K562 (cell line): Measurements from ENCODE around the gene ATP6V0A4. TPM values are rescaled to one million over a fixed set of nuclear protein-coding genes. Genes with fewer than 3 reads are reported as not detected.

ENCODE experiments used
- ATAC-seq: fragments of 200-7000 bp; cut with Tn5 transposase; 3 replicates; pipeline ENCODE4 v1.9.1; 2020; ENCODE audit warnings: moderate library complexity
- BruUV-seq: library from RNA; stranded (reverse); fragments of 400-500 nt; replicated peaks from 2 replicates; lab custom pipeline; 2021; lab: Mats Ljungman, UMichigan
- CTCF ChIA-PET: fragments of 300-600 bp; formaldehyde crosslinking; extraction: SDS; loops from one replicate; lab custom pipeline; 2021; ENCODE audit warnings: low intra/inter-chr PET ratio; lab: Yijun Ruan, JAX
- POLR2A ChIA-PET: fragments of 300-600, 350-650 bp; sonication (Branson Sonifier 250); formaldehyde crosslinking; extraction: SDS; loops from one replicate; lab custom pipeline; 2021; ENCODE audit warnings: antibody characterized with exemption, inconsistent platforms; lab: Yijun Ruan, JAX
- DNase-seq, 4 experiments: peaks; one replicate each; pipeline versions ENCODE4 v3.0.0 to v3.0.0-alpha.2; 2011 to 2018; ENCODE audit warnings: low spot score in 3 of 4, mixed read lengths in 3 of 4; ENCODE audit errors: extremely low read depth in 1 of 4
- FAIRE-seq: peaks from 2 replicates; lab custom pipeline; 2011; peaks lifted over from hg19 to GRCh38; lab: Jason Lieb, UNC
- H2AFZ ChIP-seq: 2 replicates; pipeline ENCODE4 v1.6.0; 2011; ENCODE audit warnings: low read depth, low read length, control low read depth, inconsistent platforms
- H3K27ac ChIP-seq: fragments of 200-600 bp; 3 replicates; pipeline ENCODE4 v1.8.0; 2011; ENCODE audit warnings: low read depth, mild to moderate bottlenecking, control low read depth, inconsistent platforms, low read length, moderate library complexity, mixed read lengths; ENCODE audit errors: extremely low read depth
- H3K27me3 ChIP-seq, 2 experiments: fragments of 300-600 bp in 1 of 2; 2 replicates in 1 of 2; 3 replicates in 1 of 2; pipeline versions ENCODE4 v1.6.0 to v1.8.0; 2011; ENCODE audit warnings: inconsistent platforms in 2 of 2, low read length in 2 of 2, mild to moderate bottlenecking in 1 of 2, mixed read lengths in 1 of 2, moderate library complexity in 1 of 2; ENCODE audit not compliant: control insufficient read depth in 2 of 2, insufficient read depth in 2 of 2
- H3K36me3 ChIP-seq: fragments of 300-600 bp; 3 replicates; pipeline ENCODE4 v1.8.0; 2011; ENCODE audit warnings: mild to moderate bottlenecking, low read length, inconsistent platforms; ENCODE audit not compliant: control insufficient read depth, insufficient read depth
- H3K4me1 ChIP-seq, 2 experiments: fragments of 200-600 bp in 1 of 2; replicated peaks in 1 of 2; 2 replicates in 1 of 2; 3 replicates in 1 of 2; pipeline versions ENCODE4 v1.5.1 to v1.8.0; 2011; ENCODE audit warnings: inconsistent platforms in 2 of 2, low read length in 2 of 2, mild to moderate bottlenecking in 1 of 2, mixed read lengths in 1 of 2, moderate library complexity in 1 of 2; ENCODE audit not compliant: control insufficient read depth in 2 of 2, insufficient read depth in 2 of 2
- H3K4me2 ChIP-seq: 2 replicates; pipeline ENCODE4 v1.6.1; 2011; ENCODE audit warnings: low read length, control low read depth, inconsistent platforms, mixed read lengths; ENCODE audit not compliant: insufficient read depth
- H3K4me3 ChIP-seq: fragments of 200-600 bp; sonication (generic), shearing (Covaris generic); 2 replicates; pipeline ENCODE4 v1.5.1; 2016; ENCODE audit warnings: control low read depth, inconsistent platforms
- H3K79me2 ChIP-seq: fragments of 200-600 bp; 3 replicates; pipeline ENCODE4 v1.8.0; 2011; ENCODE audit warnings: low read length, inconsistent platforms; ENCODE audit not compliant: control insufficient read depth, insufficient read depth
- H3K9ac ChIP-seq, 2 experiments: 2 replicates each; pipeline versions ENCODE4 v1.6.0 to v1.6.1; 2011; ENCODE audit warnings: low read depth in 2 of 2, low read length in 2 of 2, control low read depth in 1 of 2, inconsistent platforms in 1 of 2, mild to moderate bottlenecking in 1 of 2, mixed read lengths in 1 of 2; ENCODE audit not compliant: insufficient read depth in 1 of 2
- H3K9me1 ChIP-seq: one replicate; pipeline ENCODE4 v1.6.0; 2011; ENCODE audit warnings: inconsistent platforms, mild to moderate bottlenecking, low read length, moderate library complexity; ENCODE audit not compliant: control insufficient read depth, insufficient read depth
- H3K9me3 ChIP-seq: replicated peaks from 2 replicates; pipeline ENCODE4 v1.5.1; 2011; ENCODE audit warnings: low read depth, low read length, inconsistent platforms; ENCODE audit not compliant: control insufficient read depth, insufficient read depth
- H4K20me1 ChIP-seq: replicated peaks from 2 replicates; pipeline ENCODE4 v1.6.1; 2011; ENCODE audit warnings: low read length, inconsistent platforms, mixed read lengths; ENCODE audit not compliant: control insufficient read depth, insufficient read depth
- CBFA2T3 ChIP-seq: fragments of 450-650 bp; IDR thresholded peaks from 2 replicates; pipeline ENCODE4 v1.6.1; 2017
- CTCF ChIP-seq, 3 experiments: IDR thresholded peaks in 2 of 3; conservative IDR thresholded peaks in 1 of 3; 2 replicates each; pipeline ENCODE4 v1.5.1; 2011 to 2012; ENCODE audit warnings: low read length in 3 of 3, mild to moderate bottlenecking in 3 of 3, control low read depth in 2 of 3, improper control_type of control experiment in 1 of 3, inconsistent platforms in 1 of 3, low read depth in 1 of 3, mixed read lengths in 1 of 3, moderate library complexity in 1 of 3; ENCODE audit not compliant: insufficient read depth in 2 of 3
- CUX1 ChIP-seq: fragments of 200-800 bp; sonication (Bioruptor generic); IDR thresholded peaks from 2 replicates; pipeline ENCODE4 v1.6.1; 2016; ENCODE audit warnings: missing genetic modification characterization, missing compliant biosample characterization
- ETS1 ChIP-seq: conservative IDR thresholded peaks from 2 replicates; pipeline ENCODE4 v1.6.1; 2011; ENCODE audit warnings: low read depth, mild to moderate bottlenecking, low read length; ENCODE audit not compliant: control insufficient read depth
- HNRNPUL1 ChIP-seq: fragments of 200-400 bp; formaldehyde crosslinking; IDR thresholded peaks from 2 replicates; pipeline ENCODE4 v1.6.1; 2017; ENCODE audit warnings: low read length
- NFE2 ChIP-seq: IDR thresholded peaks from 2 replicates; pipeline ENCODE4 v1.6.1; 2014; ENCODE audit warnings: antibody characterized with exemption, low read depth
- TCFL5 ChIP-seq: fragments of 250-450 bp; sonication (Bioruptor Pico); conservative IDR thresholded peaks from 2 replicates; pipeline ENCODE4 v1.6.1; 2021; ENCODE audit warnings: mild to moderate bottlenecking, moderate library complexity, matching md5 sums
- WGBS: fragments of 100-300 bp; shearing (Covaris generic); methylation state at CpG from one replicate; pipeline ENCODE4 v1.1.6; 2016; ENCODE audit warnings: low coverage, mixed read lengths; ENCODE audit not compliant: insufficient coverage; ENCODE audit errors: missing lambda C conversion rate; 5-methylcytosine and 5-hydroxymethylcytosine counted together
- in situ Hi-C: fragments of 300-500 bp; cut with MboI; formaldehyde crosslinking; loops from 4 replicates; pipeline ENCODE4 v1.15.0; 2018; ENCODE audit warnings: inconsistent platforms, mixed read lengths
- intact Hi-C: fragments of 100-400 bp; cut with micrococcal nuclease; formaldehyde crosslinking; loops from 2 replicates; pipeline ENCODE4 v1.14.2; 2022
- polyA plus RNA-seq, 8 experiments: library from polyadenylated mRNA; depleted of rRNA in 4 of 8; stranded (reverse) in 5 of 8; unstranded in 3 of 8; fragments of >200 nt; fragmentation: Nextera tagmentation in 2 of 8; fragmentation: Illumina TruSeq in 1 of 8; extraction: Ambion mirVana in 2 of 8; extraction: Trizol in 1 of 8; gene quantifications; 2 replicates each; pipeline versions ENCODE4 v1.2.1 to v1.2.3, GENCODE V29; 2011 to 2014; ENCODE audit warnings: inconsistent platforms in 1 of 8, missing spikeins in 1 of 8
- total RNA-seq, 7 experiments: library from RNA; depleted of rRNA in 6 of 7; stranded (reverse); fragments of >200 nt in 6 of 7; fragmentation: Illumina TruSeq in 2 of 7; extraction: Trizol in 2 of 7; gene quantifications; 2 replicates each; pipeline versions ENCODE4 v1.2.1 to v1.2.3, GENCODE V29; 2011 to 2021; ENCODE audit warnings: low replicate concordance in 1 of 7

ATP6V0A4 gene
- total and polyA plus RNA-seq, 9 of the 15 experiments (the other 6 are each of a cell fraction or from before 2014, with no cell fraction given): 0.03 TPM; not detected in 8

GRCh38 chr7:138785587-138786437, 12.2 kb downstream of the ATP6V0A4 start:
- Histone ChIP-seq H3K4me2 (no peak overlapping the region), H4K20me1 (no peaks in the 10 kb centered on the region), H3K27me3 (peaks cover 2 to 10% of the 10 kb centered on the region in 2 experiments; a peak in 3 of 5 replicates), H3K79me2 (no peaks in the 10 kb centered on the region), H3K9me1 (no peaks in the 10 kb centered on the region), H3K4me3 (no peak overlapping the region), H3K9ac (no peak overlapping the region), H2AFZ (no peak overlapping the region), H3K4me1 (no peaks in the 10 kb centered on the region), H3K9me3 (no peaks in the 10 kb centered on the region), H3K36me3 (no peaks in the 10 kb centered on the region), H3K27ac (no peak overlapping the region)
- ATAC-seq: no peak
- intact Hi-C loops: no loop called here
- no peak for FAIRE-seq
- POLR2A ChIA-PET: no interaction called here
- BruUV-seq: no TSS peak
- DNase-seq: no peak
- WGBS: under 1% methylated on average over 10 of the region's 10 CpGs
- in situ Hi-C loops: no loop called here
- CTCF ChIA-PET: no interaction called here
- TF ChIP-seq NFE2: no peak
- TF ChIP-seq HNRNPUL1: no peak
- TF ChIP-seq CBFA2T3: no peak
- TF ChIP-seq CTCF (IDR thresholded peaks at IDR 0.05 in 2 of 3, conservative IDR thresholded peaks at IDR 0.05 in 1 of 3; ENCODE audit: insufficient read depth in 2 of 3, low read depth in 1 of 3, low read length in 3 of 3): no peak
- TF ChIP-seq ETS1: no peak
- TF ChIP-seq CUX1: no peak
- TF ChIP-seq TCFL5 (CRISPR knock-in tag): no peak
